NK-92 treated with Interleukin-12 subunit alpha and Interleukin-12 subunit beta, amount 100 ng/mL, for 24 hours (cell line): ENCODE results near the gene DGCR6L.
"Not testable (repeated sequence)": the region's sequence is repeated elsewhere in the genome, so short reads cannot be mapped to it uniquely, and the experiment has no call there.

ENCODE experiments used
- DNase-seq: peaks from one replicate; lab custom pipeline; 2025; lab: John Stamatoyannopoulos, UW

The DGCR6L gene

DNA sequence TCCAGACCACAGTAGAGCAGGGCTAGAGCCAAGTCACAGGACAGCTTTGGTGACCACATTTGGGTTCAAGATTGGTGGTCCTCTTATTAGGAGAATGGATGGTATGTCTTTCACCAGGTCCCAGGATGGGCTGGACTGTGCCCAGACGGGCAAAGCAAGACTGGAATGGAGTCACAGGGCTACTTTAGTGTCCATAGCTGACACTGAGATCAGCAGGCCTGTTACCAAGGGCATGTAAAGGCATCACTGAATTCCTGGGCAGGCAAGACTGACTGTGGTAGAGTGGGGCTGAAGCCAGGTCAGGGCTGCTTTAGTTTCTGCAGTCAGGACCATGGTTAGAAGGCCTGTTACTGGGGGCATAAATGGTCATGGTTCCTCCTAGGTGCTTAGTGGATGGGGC, 6.1 kb upstream of the DGCR6L start:
- not testable (repeated sequence) for DNase-seq

DNA sequence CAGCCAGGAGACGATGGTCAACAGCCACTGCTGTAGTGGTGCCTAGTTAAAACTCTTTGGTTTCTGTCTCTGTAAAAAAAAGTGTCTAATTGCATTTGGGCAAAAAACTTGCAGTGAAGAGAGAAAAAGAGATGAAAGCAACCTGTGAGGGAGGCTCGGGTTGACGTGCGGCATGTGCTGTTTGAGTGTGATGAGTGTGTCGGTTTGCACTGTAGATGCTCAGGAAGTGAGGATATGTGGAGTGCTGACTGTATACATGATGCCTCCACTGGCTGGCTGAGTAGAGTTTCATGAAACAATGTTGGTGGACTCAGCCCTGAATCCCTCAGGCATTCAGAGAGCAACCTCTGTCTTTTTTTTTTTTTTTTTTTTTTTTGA, 4.3 kb upstream of the DGCR6L start:
- no peak for DNase-seq

DNA sequence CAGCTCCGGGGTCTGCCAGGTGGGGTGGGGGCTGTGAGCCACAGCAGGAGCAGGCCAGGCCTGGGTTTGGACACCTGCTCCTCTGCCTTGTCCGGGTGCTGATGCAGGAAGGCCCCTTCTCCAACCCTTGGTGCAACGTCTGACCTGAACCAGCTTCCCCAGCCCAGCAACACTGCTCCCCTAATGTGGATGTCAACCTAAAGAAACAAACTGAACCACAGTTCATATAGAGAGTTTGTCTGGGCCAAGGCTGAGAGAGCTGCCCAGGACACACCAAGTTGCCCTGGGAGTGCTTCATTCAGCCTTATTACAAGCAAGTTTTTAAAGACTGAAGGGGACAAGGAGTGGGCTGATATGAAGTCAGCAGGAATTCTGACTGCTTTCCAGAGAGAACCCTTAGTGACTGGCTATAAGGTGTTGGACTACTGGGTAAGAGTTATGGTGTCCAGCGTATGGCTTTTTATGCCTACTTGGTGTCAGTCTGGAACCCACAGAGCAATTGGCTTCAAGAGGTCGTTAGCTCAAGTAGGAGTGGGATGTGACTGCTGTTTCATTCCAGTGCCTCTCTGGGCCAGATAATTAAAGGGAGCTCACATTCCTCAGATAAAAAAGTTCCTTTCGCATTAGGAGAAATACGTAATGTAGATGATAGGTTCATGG, 1.8 kb upstream of the DGCR6L start:
- not testable (repeated sequence) for DNase-seq

DNA sequence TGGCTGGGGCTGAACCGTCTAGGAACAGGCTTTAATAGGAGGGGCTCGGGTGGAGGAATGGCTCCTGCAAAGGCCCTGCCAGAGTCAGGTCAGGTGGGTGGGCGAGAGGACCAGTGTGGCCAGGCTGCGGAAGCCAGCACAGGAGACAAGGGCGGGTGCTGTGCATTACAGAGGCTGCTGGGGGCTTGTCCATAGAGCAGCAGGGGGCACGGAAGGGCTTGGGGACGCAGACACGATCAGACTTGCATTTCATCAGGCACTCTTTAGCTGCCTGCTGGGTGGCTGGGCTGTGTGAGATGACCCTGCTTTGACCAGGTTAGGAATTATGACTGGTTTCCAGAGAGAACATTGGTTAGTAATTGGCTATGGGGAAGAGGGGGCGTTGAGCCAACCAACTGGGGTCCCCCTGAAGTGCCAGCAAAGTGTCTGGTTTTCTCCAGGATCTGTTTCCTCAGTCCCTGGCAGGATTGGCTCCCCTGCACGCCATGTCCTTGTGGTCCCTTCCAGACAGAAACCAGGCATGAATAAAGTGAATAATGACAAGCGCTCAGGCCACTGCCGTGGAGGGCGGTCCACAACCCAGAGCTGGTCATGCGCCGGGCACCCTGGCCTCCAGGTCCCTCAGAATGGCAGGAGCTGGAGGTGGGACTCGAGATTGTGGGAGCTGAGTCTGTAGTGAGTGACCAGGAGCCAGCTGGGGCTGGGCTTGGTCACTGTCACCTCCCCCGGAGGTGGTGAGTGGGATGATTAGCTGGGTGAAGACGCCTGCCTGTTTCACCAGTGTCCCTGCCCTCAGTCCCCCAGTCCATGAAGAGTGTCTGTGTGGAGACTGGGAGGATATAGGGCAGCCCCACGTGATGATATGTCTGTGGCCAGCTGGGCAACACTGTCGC, 1.0 kb upstream of the DGCR6L start:
- DNase-seq, result not testable (repeated sequence)

DNA sequence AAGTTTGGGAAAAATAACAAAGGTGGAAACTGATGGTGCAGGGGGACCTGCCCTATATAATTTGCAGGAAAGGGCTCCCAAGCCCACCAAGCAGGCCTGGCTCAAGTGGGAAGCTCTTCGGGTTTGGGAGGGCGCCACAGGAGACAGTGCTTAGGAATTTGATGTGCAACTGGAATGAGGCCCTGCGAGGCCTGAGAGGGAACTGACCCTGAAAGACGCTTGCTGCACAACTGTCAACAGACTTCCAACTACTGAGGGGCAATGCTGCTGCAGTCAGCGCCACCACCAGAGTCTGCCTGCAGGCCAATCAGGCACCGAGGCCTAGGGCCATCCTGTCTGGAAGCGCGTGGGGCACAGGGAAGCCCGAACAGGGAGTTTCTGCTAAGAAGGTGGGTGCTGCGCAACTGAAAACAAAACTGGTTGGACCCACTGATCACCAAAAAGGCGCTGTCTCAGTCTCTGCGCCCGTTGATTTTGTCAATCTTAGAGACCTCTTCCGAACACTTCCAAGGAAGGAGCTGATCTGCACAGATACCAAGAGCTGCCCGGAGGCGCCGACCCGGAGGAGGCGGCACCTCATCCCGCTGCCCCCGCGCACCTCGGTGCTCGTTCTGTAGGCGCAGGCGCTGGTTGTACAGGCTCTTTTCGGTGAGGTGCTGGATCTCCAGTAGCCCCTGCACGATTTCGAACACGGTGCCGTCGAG, 667 bp downstream of the DGCR6L start:
- DNase-seq, result no peak

DNA sequence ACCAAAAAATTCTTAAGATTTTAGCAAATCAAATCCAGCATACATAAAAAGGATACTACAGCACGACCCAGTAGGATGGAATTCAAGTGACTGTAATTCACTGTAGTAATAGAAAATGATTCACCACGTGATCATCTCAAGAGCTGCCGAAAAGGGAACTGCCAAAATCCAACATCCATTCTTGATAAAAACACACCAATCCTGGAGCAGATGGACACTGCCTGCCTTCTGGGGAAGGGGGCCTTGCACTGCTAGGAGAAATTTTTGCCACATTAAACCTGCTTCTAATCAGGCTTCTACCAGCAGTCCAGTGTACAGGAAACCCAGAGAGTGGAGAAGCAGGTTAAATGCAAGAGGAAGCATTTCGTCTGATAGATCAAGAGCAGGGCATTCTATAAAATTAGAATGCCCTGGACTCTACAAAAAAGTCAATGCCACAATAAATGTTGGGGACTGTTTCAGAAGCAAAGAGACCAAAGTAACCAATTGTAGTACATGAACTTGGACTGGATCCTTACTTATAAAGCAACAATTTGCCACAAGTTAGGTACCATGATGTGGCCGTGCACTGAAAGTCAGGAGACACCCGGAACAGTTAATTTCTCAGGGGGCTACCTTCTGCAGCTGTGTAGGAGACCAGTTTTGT, 1.7 kb downstream of the DGCR6L start:
- not testable (repeated sequence) for DNase-seq

DNA sequence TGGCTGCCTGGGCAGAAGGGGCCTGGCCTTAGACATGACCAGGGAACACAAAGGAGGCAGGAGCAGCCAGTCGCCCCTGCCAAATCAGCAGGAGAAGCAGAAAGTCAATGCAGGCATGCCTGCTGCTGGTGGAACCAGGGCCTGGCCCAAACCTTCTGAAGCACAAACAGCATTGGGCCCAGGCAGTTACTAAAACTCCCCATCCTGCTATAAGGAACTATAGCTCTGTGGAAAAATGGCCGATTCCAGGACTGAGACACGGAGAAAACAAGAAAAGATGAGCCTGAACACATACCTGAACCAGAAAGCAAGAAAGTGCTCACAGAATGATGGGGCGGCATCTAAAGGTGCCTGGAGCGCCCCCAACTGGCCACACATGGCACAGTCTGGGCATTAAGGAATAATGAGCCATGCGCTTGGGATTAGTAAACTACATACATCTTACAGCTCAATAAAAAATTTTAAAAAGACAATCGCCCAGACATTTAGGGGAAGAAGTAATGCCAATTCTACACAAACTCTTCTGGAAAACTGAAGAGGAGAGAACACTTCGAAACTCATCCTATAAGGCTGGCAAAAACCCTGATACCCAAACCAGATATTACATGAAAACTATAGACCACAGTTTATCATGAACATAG, 2.3 kb downstream of the DGCR6L start:
- DNase-seq, result not testable (repeated sequence)

DNA sequence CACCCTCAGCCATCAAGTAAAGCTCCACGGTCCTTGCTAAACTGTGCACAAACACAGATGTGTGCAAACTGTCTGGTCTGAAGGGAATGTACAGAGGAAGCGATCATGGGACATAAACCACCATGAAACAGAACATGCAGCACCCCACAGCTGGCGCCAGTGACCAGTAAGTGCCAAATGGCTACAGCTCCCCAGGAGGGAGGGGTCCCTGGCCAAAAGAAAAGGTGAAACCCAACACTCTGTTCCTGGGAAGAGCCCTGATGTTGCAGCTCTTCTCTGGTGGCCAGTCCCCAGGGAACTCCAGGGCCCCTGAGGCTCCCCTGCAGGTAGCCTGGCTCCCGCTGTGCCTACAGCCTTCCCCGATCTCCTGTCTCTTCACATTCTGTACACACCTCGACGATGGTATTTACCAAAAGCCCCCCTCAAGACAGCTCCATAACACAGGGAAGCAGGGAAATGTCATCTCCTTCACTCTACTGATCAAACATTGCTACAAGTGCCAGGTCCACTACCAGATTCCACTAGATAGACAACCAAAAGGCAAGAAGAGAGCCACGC, 2.9 kb downstream of the DGCR6L start:
- DNase-seq, result no peak

DNA sequence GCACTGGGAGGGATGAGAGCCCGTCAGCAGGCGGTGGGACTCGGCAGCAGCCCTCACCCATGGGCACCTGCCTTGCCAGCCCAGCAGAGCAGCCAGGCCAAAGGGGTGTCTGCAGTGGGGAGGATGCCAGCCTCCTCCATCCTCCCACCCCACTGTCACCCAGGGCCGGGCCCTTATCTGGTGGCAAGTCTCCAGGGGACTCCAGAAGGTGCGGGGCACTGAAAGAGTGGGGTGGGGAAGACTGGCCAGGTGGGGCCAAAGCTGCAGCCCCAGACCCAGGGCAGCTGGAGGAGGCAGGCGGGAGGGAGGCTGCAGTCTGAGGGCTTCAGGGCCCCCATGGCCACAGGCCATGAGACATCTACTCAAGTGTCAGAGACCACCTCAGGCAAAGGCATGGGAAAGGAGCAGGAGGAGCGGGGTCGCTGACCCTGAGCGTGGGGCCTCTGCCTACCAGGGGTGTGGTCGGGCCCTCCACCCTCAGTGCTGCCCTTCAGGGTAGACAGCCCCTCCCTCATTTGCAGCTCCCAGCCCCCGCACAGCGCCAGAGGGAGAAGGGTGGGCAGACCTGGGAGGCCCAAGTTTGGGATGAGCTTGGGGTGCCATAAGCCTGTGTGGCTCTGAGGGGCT, 3.5 kb downstream of the DGCR6L start:
- no peak for DNase-seq

DNA sequence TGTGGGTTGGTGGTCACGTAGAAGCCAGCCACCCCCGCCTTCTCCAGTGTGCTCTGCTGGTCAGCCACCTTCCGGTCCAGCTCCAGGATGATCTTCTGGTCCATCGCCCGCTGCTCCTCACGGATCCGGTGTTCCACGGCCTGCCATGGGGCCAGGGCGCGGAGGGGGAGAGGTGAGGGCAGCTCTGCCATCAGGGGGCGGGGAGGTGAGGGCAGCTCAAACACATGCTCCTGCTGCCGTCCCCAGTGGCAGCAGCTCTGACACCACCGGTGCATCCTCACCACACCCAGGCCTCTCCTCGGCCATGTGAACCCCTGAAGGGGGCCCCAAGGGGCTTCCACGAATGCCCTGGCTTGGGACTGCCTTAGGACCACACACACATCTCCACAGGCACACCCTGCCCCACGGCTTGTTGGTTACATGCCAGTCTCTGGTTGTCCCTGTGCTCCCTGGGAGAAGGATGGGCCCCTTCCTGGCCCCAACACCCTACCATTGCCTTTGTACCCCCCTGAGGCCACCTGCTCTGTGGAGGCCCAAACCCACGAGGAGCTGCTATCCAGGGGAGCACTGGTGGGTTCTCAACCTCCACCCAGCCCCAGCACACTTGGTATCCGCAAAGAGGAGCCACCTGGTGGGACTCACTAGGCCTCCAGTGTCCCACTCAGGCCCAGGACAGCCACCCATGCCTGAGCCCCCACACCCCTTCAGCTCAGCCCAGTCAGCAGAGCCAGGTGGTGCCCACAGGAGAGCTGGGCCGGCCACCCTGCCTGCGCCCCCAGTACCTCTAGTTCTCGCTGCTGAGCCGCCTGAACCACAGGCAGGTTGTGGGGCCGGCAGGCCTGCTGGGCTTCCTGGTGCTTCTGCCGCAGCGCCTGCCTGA, 4.3 kb downstream of the DGCR6L start:
- no peak for DNase-seq

DNA sequence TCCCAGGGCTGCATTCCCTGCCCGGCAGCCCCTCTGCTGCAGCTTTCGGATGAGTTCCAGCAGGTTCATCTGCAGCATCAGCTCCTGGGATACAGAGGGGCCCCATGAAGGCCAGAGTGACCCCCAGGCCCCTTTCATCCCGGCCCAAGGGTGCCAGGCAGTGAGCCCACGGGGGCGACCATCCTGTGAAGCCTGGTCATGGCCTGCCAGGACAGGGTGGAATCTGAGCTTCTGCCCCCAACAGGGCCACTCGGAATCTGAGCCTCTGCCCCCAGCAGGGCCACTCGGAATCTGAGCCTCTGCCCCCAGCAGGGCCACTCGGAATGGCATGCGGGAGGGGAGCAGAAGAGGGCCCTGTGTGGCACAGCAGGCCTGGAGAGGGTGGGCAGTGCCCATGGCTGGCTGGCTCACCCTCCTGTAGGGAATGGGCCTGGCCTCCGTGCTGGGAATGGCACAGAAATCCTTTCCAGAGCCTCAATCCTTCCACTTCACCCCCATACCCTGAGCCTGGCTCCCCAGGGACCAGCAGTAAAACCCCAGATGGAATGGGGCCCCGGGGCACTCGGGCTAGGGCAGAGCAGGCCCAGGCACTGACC, 5.0 kb downstream of the DGCR6L start:
- not testable (repeated sequence) for DNase-seq

DNA sequence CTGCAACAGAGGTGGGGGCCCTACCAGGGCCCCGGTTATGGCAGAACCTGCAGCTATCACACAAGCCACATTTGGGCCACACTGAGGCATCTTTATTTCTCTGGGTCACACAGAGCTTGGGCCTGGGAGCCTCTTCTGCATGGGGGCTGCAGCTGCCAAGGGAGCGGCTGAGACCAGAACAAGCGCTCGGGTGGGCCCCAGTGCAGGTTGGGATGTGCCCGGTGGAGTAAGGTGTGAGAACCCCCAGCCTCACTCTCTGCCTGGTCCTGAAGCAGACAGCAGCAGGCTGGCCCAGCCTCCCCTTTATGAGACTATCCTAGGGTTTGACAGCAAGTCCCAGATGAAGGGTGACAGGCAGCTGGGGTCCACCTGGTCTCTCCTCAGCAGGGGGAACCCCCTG, 5.7 kb downstream of the DGCR6L start:
- not testable (repeated sequence) for DNase-seq

DNA sequence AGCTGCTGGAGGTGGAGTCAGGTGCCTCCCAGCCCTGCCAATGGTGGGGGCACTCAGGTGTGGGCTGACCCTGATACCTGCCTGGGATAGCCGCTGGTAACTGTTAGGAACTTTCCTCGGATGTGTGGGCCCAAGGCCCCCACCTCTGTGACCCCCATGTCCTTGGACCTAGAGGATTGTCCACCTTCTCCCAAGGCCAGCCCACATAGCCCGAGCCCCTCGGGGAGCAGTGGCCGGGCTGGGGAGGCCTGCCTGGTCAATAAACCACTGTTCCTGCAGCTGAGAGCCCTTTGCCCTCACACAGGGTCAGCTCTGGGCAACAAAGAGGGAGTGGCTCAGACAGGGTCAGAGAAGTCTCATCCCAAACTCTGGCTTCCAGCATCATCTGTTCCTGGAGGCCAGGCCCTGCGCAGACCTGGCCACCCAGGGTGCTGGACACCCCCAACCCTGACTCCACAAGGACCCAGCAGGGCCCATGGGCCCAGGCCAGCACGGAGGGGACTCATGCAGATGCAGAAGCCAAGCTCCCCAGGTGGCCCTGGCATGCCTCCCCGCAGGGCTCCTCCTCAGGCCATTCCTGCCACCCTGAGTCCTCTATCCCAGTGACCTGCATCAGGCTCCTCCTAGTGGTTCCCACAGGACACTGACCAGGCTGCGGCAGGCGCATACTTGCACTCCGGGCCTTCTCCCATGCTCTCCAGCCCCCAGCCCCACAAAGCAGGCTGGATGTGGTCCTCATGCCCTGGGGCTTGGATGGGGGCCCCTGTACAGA, 6.4 kb downstream of the DGCR6L start:
- not testable (repeated sequence) for DNase-seq

DNA sequence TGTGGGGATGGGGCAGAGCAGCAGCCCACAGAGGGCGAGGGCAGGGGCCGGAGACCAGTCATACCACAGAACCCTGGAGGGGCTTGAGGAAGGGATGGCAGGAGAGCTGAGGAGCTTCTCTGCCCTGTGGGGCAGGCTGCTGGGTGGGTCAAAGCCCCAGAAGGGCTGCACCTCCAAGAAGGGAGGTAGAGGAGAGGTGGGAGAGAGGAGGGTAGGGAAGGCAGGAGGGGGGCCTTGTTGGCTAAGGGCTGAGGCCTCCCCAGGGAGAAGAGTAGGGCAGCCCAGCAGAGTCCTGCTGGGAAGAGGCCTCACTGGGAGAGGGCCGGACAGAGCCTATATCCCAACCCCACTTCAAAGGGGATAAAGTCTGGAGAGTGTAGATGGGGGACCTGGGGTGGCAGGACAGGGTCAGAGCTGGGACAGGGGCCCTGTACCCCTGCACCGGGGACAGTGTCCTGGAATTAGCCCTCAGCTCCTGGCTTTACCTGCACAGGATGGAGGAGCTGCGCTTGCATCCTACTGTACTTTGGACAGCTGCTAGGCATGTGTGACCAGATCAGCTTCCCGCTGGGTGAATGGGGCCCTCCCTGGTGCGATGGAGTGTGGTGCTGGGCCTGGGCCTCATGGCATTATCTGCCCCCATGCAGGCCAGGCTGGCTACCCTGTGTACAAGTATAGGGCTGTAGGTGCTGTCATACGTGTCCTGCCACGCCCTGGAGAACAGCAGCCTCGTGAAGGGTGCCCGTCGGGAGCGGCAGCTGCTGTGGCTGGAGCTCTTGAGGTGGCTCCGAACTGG, 7.3 kb downstream of the DGCR6L start:
- no peak for DNase-seq

DNA sequence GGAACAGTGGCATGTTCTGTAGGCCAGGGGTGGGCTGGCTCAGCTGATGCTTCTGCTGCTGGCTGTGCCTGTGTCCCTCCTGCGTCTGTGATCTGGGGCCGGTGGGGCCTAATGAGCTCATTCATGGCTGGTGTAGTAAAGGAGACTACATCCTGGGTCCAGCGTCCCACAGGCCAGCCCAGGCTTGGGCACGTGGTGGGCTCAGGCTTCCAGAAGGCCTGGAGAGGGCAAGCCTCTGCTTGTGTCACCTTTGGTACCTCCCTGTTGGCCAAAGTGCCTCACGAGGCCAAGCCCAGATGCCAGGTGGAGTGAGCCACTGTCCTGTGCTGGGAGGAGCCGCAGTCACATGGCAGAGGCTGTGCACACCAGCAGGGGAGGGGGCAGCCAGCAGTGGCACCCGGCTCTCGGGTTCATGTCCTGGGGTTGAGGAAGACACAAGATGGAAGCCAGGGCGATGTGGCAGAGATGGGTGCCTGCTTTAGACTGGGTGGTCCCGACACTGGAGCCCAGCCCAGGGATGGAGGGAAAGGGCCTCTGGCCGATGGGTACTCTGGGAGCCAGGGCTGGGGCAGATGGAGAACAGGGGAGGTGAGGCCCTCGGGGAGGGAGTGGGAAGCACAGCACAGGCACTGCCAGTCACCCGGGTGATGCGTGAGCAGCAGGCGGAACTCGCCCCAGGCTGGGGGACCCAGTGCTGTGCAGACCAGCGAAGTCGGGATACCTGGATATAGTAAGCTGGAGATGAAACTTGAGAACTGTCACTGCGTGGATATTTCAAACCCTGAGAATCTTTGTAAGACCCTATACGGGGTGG, 8.4 kb downstream of the DGCR6L start:
- DNase-seq, result not testable (repeated sequence)

DNA sequence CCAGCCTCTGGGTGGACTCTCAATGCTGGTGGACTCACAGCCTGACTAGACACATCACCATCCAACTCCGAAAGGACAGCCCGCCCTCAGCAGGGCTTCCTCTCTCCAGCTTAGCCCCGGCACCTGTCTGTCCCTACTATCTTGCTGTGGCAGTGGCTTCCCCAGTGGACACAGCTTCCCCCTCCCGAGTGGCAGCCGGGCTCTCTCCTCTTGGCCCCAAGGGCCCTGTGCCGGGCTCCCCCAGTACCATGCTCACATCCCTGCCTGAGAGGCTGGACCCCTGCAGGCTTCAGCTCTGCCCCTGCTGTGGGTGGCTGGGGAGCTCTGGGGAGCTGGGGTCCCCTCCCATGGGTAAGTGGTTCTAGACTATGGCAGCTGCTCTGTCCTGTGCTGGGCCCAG, 9.1 kb downstream of the DGCR6L start:
- not testable (repeated sequence) for DNase-seq

DNA sequence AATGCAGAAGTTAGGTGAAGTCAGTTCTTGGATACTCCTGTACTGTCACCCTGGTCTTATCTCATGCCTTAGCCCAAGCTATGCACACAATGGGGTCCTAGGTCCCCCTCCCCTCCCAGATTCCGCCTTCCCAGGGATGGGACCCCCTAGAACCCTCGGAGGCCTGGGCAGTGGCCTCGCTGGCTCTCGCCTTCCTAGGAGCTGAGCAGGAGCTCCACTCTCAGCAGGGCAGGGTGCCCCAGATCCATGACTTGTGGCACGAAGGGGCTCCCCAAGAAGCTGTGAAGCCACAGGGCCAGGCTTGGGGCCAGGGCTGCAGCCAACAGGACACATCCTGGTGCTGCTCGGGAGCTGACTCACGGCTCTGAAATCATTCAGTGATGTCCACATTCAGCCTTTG, 9.7 kb downstream of the DGCR6L start:
- not testable (repeated sequence) for DNase-seq
